ENCODE results near the gene SPTLC3. TPM values are rescaled to one million over a fixed set of nuclear protein-coding genes. Genes with fewer than 3 reads are reported as not detected.

SPTLC3 gene
- total RNA-seq, 1 experiment from 2014 or later: 0.03 TPM

GRCh38 chr20:12997128-12997655 is 11.6 kb upstream of the SPTLC3 start:
- H3K36me3 ChIP-seq (ENCODE audit: control insufficient read depth, insufficient read depth, low read length): no peaks in the 10 kb centered on the region

GRCh38 chr20:12998046-12998445 is 10.7 kb upstream of the SPTLC3 start:
- CTCF ChIA-PET: no interaction called here
- intact Hi-C loops (cut with micrococcal nuclease; ENCODE audit: unreplicated experiment) (no loop called here), in situ Hi-C loops (cut with HindIII; ENCODE audit: low pct_unique_long_range_greater_than_20kb, low sequenced_read_pairs) (no loop called here)
- Histone ChIP-seq H3K4me1 (ENCODE audit: control insufficient read depth, insufficient read depth, low read length) (no peaks in the 10 kb centered on the region), H3K27me3 (ENCODE audit: control insufficient read depth, insufficient read depth, low read length) (no peaks in the 10 kb centered on the region), H3K36me3 (ENCODE audit: control insufficient read depth, insufficient read depth, low read length) (no peaks in the 10 kb centered on the region), H3K9me3 (ENCODE audit: control insufficient read depth, insufficient read depth, low read depth, low read length) (no peaks in the 10 kb centered on the region), H3K4me3 (ENCODE audit: low read depth in 2 of 2, low read length in 2 of 2) (no peak overlapping the region), H3K27ac (ENCODE audit: low read length) (no peak overlapping the region)
- ATAC-seq (no peak), DNase-seq (ENCODE audit: low read depth, low spot score) (no peak)
- TF ChIP-seq POLR2AphosphoS5 (IDR thresholded peaks at IDR 0.05; ENCODE audit: low read depth, low read length) (no peak), CTCF (IDR thresholded peaks at IDR 0.05) (no peak), SIN3A (IDR thresholded peaks at IDR 0.05; ENCODE audit: borderline replicate concordance, insufficient read depth, low read depth, low read length) (no peak), TCF7L2 (IDR thresholded peaks at IDR 0.05; ENCODE audit: low read depth, low read length) (no peak), REST (IDR thresholded peaks at IDR 0.05; ENCODE audit: insufficient read depth in 1 of 2, low read depth in 2 of 2, low read length in 1 of 2) (no peak)
- BruUV-seq (replicated peaks): no TSS peak
- POLR2A ChIA-PET: no interaction called here

More at GRCh38 chr20:12997128-12997655, 11.6 kb upstream of the SPTLC3 start:
- no TSS peak for BruUV-seq (replicated peaks)
- TF ChIP-seq CTCF (IDR thresholded peaks at IDR 0.05) (no peak), SIN3A (IDR thresholded peaks at IDR 0.05; ENCODE audit: borderline replicate concordance, insufficient read depth, low read depth, low read length) (no peak), POLR2AphosphoS5 (IDR thresholded peaks at IDR 0.05; ENCODE audit: low read depth, low read length) (no peak), TCF7L2 (IDR thresholded peaks at IDR 0.05; ENCODE audit: low read depth, low read length) (no peak), REST (IDR thresholded peaks at IDR 0.05; ENCODE audit: insufficient read depth in 1 of 2, low read depth in 2 of 2, low read length in 1 of 2) (no peak)
- ATAC-seq: no peak
- Histone ChIP-seq H3K27ac (ENCODE audit: low read length) (no peak overlapping the region), H3K9me3 (ENCODE audit: control insufficient read depth, insufficient read depth, low read depth, low read length) (no peaks in the 10 kb centered on the region), H3K4me3 (ENCODE audit: low read depth in 2 of 2, low read length in 2 of 2) (no peak overlapping the region), H3K4me1 (ENCODE audit: control insufficient read depth, insufficient read depth, low read length) (no peaks in the 10 kb centered on the region), H3K27me3 (ENCODE audit: control insufficient read depth, insufficient read depth, low read length) (no peaks in the 10 kb centered on the region)
- DNase-seq (ENCODE audit: low read depth, low spot score): no peak
- intact Hi-C loops (cut with micrococcal nuclease; ENCODE audit: unreplicated experiment) (no loop called here), in situ Hi-C loops (cut with HindIII; ENCODE audit: low pct_unique_long_range_greater_than_20kb, low sequenced_read_pairs) (no loop called here)
- POLR2A ChIA-PET: no interaction called here
- CTCF ChIA-PET: no interaction called here
